ENCODE measurements around the gene SLC38A11. TPM values are rescaled to one million over a fixed set of nuclear protein-coding genes. Genes with fewer than 3 reads are reported as not detected.

Gene SLC38A11
- polyA plus RNA-seq, 3 donors, result 2.1 to 15.0 (median 9.6) TPM

GRCh38 chr2:164974221-164974620, 18.9 kb upstream of the SLC38A11 start:
- DNase-seq (ENCODE audit: low read depth in 3 of 3, low spot score in 2 of 3), result no peak

GRCh38 chr2:164972216-164972615, 16.9 kb upstream of the SLC38A11 start:
- DNase-seq (ENCODE audit: low read depth in 3 of 3, low spot score in 2 of 3), result no peak

GRCh38 chr2:164969909-164970690, 14.8 kb upstream of the SLC38A11 start:
- DNase-seq (ENCODE audit: low read depth in 3 of 3, low spot score in 2 of 3), result no peak

GRCh38 chr2:164967781-164968228, 12.5 kb upstream of the SLC38A11 start:
- DNase-seq (ENCODE audit: low read depth in 3 of 3, low spot score in 2 of 3), result no peak

- DNase-seq (ENCODE audit: low read depth in 3 of 3, low spot score in 2 of 3), result no peak
Observed at GRCh38 chr2:164967361-164967760, 12.0 kb upstream of the SLC38A11 start.

GRCh38 chr2:164964700-164965099, 9.4 kb upstream of the SLC38A11 start:
- DNase-seq (ENCODE audit: low read depth in 3 of 3, low spot score in 2 of 3), result no peak

- DNase-seq (ENCODE audit: low read depth in 3 of 3, low spot score in 2 of 3), result no peak
Observed at GRCh38 chr2:164960159-164960558, 4.8 kb upstream of the SLC38A11 start.

- no peak for DNase-seq (ENCODE audit: low read depth in 3 of 3, low spot score in 2 of 3)
Observed at GRCh38 chr2:164954186-164954585, 1.1 kb downstream of the SLC38A11 start.

GRCh38 chr2:164953279-164953678, 2.0 kb downstream of the SLC38A11 start:
- DNase-seq (ENCODE audit: low read depth in 3 of 3, low spot score in 2 of 3), result no peak

GRCh38 chr2:164952057-164952702, 3.1 kb downstream of the SLC38A11 start:
- DNase-seq (ENCODE audit: low read depth in 3 of 3, low spot score in 2 of 3), result no peak

- no peak for DNase-seq (ENCODE audit: low read depth in 3 of 3, low spot score in 2 of 3)
Observed at GRCh38 chr2:164948540-164948939, 6.8 kb downstream of the SLC38A11 start.

- no peak for DNase-seq (ENCODE audit: low read depth in 3 of 3, low spot score in 2 of 3)
Observed at GRCh38 chr2:164947281-164947680, 8.0 kb downstream of the SLC38A11 start.

- no peak for DNase-seq (ENCODE audit: low read depth in 3 of 3, low spot score in 2 of 3)
Observed at GRCh38 chr2:164943289-164943688, 12.0 kb downstream of the SLC38A11 start.

GRCh38 chr2:164937864-164938401, 17.4 kb downstream of the SLC38A11 start:
- no peak for DNase-seq (ENCODE audit: low read depth in 3 of 3, low spot score in 2 of 3)

GRCh38 chr2:164935118-164936101, 19.9 kb downstream of the SLC38A11 start:
- DNase-seq (ENCODE audit: low read depth in 3 of 3, low spot score in 2 of 3), result no peak

GRCh38 chr2:164934401-164935117, 20.8 kb downstream of the SLC38A11 start:
- DNase-seq (ENCODE audit: low read depth in 3 of 3, low spot score in 2 of 3), result no peak

- no peak for DNase-seq (ENCODE audit: low read depth in 3 of 3, low spot score in 2 of 3)
Observed at GRCh38 chr2:164933671-164934189, 21.6 kb downstream of the SLC38A11 start.

GRCh38 chr2:164932377-164932776, 22.9 kb downstream of the SLC38A11 start:
- DNase-seq (ENCODE audit: low read depth in 3 of 3, low spot score in 2 of 3), result no peak

GRCh38 chr2:164928101-164928673, 27.1 kb downstream of the SLC38A11 start:
- no peak for DNase-seq (ENCODE audit: low read depth in 3 of 3, low spot score in 2 of 3)
